ENCODE measurements around the gene DENND4C.

The DENND4C gene

GRCh38 chr9:19199012-19199411 lies 31.5 kb upstream of the DENND4C start:
- H3K27me3 ChIP-seq (ENCODE audit: insufficient read depth, low read depth, severe bottlenecking), result no peaks in the 10 kb centered on the region
- H3K36me3 ChIP-seq, result no peaks in the 10 kb centered on the region
- DNase-seq, result no peak
- no peak overlapping the region for H3K4me3 ChIP-seq (ENCODE audit: low read depth, low read length)
- no peak overlapping the region for H3K27ac ChIP-seq
- no peak for TF ChIP-seq CTCF (IDR thresholded peaks at IDR 0.05; ENCODE audit: low read depth, low read length)
- H3K9me3 ChIP-seq (ENCODE audit: severe bottlenecking), result no peaks in the 10 kb centered on the region

GRCh38 chr9:19200229-19200628 lies 30.3 kb upstream of the DENND4C start:
- no peak for TF ChIP-seq CTCF (IDR thresholded peaks at IDR 0.05; ENCODE audit: low read depth, low read length)
- no peak overlapping the region for H3K27ac ChIP-seq
- H3K36me3 ChIP-seq, result no peaks in the 10 kb centered on the region
- no peak for DNase-seq
- no peaks in the 10 kb centered on the region for H3K9me3 ChIP-seq (ENCODE audit: severe bottlenecking)
- no peak overlapping the region for H3K4me3 ChIP-seq (ENCODE audit: low read depth, low read length)
- no peaks in the 10 kb centered on the region for H3K27me3 ChIP-seq (ENCODE audit: insufficient read depth, low read depth, severe bottlenecking)

- no peak for DNase-seq
- TF ChIP-seq CTCF (IDR thresholded peaks at IDR 0.05; ENCODE audit: low read depth, low read length), result no peak
- Histone ChIP-seq H3K36me3 (no peaks in the 10 kb centered on the region), H3K27ac (no peak overlapping the region), H3K4me3 (ENCODE audit: low read depth, low read length) (no peak overlapping the region), H3K27me3 (ENCODE audit: insufficient read depth, low read depth, severe bottlenecking) (no peaks in the 10 kb centered on the region), H3K9me3 (ENCODE audit: severe bottlenecking) (no peaks in the 10 kb centered on the region)
Observed at GRCh38 chr9:19201899-19202891, 28.3 kb upstream of the DENND4C start.

- Histone ChIP-seq H3K9me3 (ENCODE audit: severe bottlenecking) (no peaks in the 10 kb centered on the region), H3K36me3 (no peaks in the 10 kb centered on the region), H3K27me3 (ENCODE audit: insufficient read depth, low read depth, severe bottlenecking) (no peaks in the 10 kb centered on the region), H3K4me3 (ENCODE audit: low read depth, low read length) (no peak overlapping the region), H3K27ac (no peak overlapping the region)
- no peak for TF ChIP-seq CTCF (IDR thresholded peaks at IDR 0.05; ENCODE audit: low read depth, low read length)
- DNase-seq, result no peak
Observed at GRCh38 chr9:19203058-19203457, 27.4 kb upstream of the DENND4C start.

DNA sequence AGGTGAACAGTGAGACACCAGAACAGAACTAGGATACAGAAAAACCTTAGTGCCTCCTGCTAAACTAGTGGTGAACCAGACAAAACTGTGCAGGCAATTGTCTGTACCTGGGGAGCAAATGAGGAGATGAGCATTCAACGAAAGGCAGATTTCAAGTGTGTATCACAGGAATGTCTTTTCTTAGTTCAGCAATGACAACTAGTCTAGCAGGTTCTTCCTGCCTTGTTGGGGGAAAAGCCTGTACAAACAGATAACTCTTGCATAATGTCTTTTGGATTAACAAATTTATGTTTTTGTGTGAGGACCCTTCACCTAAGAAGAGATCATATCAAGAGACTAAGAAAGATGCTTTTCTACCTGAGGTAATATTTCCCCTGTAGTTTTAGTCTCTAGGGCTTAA lies 21.8 kb upstream of the DENND4C start:
- Histone ChIP-seq H3K36me3 (no peaks in the 10 kb centered on the region), H3K4me3 (ENCODE audit: low read depth, low read length) (no peak overlapping the region), H3K9me3 (ENCODE audit: severe bottlenecking) (no peaks in the 10 kb centered on the region), H3K27ac (no peak overlapping the region), H3K27me3 (ENCODE audit: insufficient read depth, low read depth, severe bottlenecking) (no peaks in the 10 kb centered on the region)
- no peak for DNase-seq
- no peak for TF ChIP-seq CTCF (IDR thresholded peaks at IDR 0.05; ENCODE audit: low read depth, low read length)
